Tibial nerve (tissue), 4 donors: ENCODE data around the gene FOXD4L4. TPM values are rescaled to one million over a fixed set of nuclear protein-coding genes. Genes with fewer than 3 reads are reported as not detected.
"Not testable (repeated sequence)": the region's sequence is repeated elsewhere in the genome, so short reads cannot be mapped to it uniquely, and the experiment has no call there.

Source experiments
- DNase-seq, 2 donors: peaks; one replicate each; pipeline ENCODE4 v3.0.0-alpha.2; 2019; ENCODE audit warnings: low spot score in 2 of 2
- H3K27ac ChIP-seq, 4 donors: fragments of 200-600 bp; sonication (generic) in 3 of 4; one replicate each; pipeline ENCODE4 v1.5.1; 2017 to 2019; ENCODE audit warnings: mild to moderate bottlenecking in 1 of 4
- H3K27me3 ChIP-seq, 2 donors: fragments of 200-600 bp; sonication (generic) in 1 of 2; one replicate each; pipeline versions ENCODE4 v1.5.1 to v1.6.0; 2017 to 2019
- H3K36me3 ChIP-seq, 3 donors: fragments of 200-600 bp; sonication (generic); one replicate each; pipeline ENCODE4 v1.5.1; 2018 to 2019
- H3K4me1 ChIP-seq, 4 donors: fragments of 200-600 bp; sonication (generic) in 3 of 4; one replicate each; pipeline ENCODE4 v1.5.1; 2017 to 2019
- H3K4me3 ChIP-seq, 4 donors: fragments of 200-600 bp; sonication (generic) in 3 of 4; one replicate each; pipeline ENCODE4 v1.5.1; 2017 to 2019; ENCODE audit warnings: mild to moderate bottlenecking in 1 of 4, moderate library complexity in 1 of 4
- H3K9me3 ChIP-seq, 4 donors: fragments of 200-600 bp; sonication (generic) in 3 of 4; one replicate each; pipeline ENCODE4 v1.5.1; 2017 to 2019
- WGBS, 2 donors: methylation state at CpG; one replicate each; pipeline ENCODE4 v1.1.5; 2018; 5-methylcytosine and 5-hydroxymethylcytosine counted together
- total RNA-seq, 4 donors: library from RNA; depleted of rRNA; stranded (reverse); fragments of >200 nt; gene quantifications; one replicate each; pipeline ENCODE4 v1.1.0, GENCODE V29; 2016

The FOXD4L4 gene
- total RNA-seq = under 1 TPM in 3 of 4 donors, not detected in 1; 0.44 to 0.63 (median 0.60) TPM

GRCh38 chr9:65737096-65737564 lies at the start of gene FOXD4L4:
FOXD4L4 (plus strand) TSS chr9:65737146; CDS start chr9:65737146, 0 bp downstream.
- WGBS, 2 donors = 20 to 31% methylated on average over 17 to 20 of the region's 38 CpGs
- H3K27me3 ChIP-seq, H3K9me3 ChIP-seq, H3K4me1 ChIP-seq, H3K27ac ChIP-seq, H3K36me3 ChIP-seq, DNase-seq, H3K4me3 ChIP-seq: not testable (repeated sequence)

- H3K36me3 ChIP-seq, H3K4me3 ChIP-seq, DNase-seq, H3K9me3 ChIP-seq, H3K27ac ChIP-seq, H3K27me3 ChIP-seq, H3K4me1 ChIP-seq: not testable (repeated sequence)
- WGBS, 2 donors = no CpG with 5 or more reads among the region's 2 CpGs
Observed at GRCh38 chr9:65703550-65703949, 33.4 kb upstream of the FOXD4L4 start.

- 81 to 93% methylated on average over 3 of the region's 5 CpGs for whole genome bisulfite sequencing, 2 donors
- not testable (repeated sequence) for H3K4me1 ChIP-seq, H3K36me3 ChIP-seq, DNase-seq, H3K27me3 ChIP-seq, H3K27ac ChIP-seq, H3K9me3 ChIP-seq, H3K4me3 ChIP-seq
Observed at GRCh38 chr9:65714445-65714844, 22.5 kb upstream of the FOXD4L4 start.

GRCh38 chr9:65738133-65738532 lies 1.2 kb downstream of the FOXD4L4 start:
- not testable (repeated sequence) for H3K4me1 ChIP-seq, DNase-seq, H3K27ac ChIP-seq, H3K27me3 ChIP-seq, H3K9me3 ChIP-seq, H3K36me3 ChIP-seq, H3K4me3 ChIP-seq
- WGBS, 2 donors = no CpG with 5 or more reads among the region's 27 CpGs

Other genes with a start within 250 kb of the FOXD4L4 start
- 10 to 100 TPM; 22.5 to 43.3 (median 38.7) TPM for gene ZNG1E, start 61.2 kb upstream of the FOXD4L4 start, total RNA-seq